ENCODE measurements around the gene ANXA11. TPM values are rescaled to one million over a fixed set of nuclear protein-coding genes. Genes with fewer than 3 reads are reported as not detected.
"Not testable (repeated sequence)": the region's sequence is repeated elsewhere in the genome, so short reads cannot be mapped to it uniquely, and the experiment has no call there.

ANXA11 gene
- total RNA-seq, 1 experiment from 2014 or later, result 181 TPM

DNA sequence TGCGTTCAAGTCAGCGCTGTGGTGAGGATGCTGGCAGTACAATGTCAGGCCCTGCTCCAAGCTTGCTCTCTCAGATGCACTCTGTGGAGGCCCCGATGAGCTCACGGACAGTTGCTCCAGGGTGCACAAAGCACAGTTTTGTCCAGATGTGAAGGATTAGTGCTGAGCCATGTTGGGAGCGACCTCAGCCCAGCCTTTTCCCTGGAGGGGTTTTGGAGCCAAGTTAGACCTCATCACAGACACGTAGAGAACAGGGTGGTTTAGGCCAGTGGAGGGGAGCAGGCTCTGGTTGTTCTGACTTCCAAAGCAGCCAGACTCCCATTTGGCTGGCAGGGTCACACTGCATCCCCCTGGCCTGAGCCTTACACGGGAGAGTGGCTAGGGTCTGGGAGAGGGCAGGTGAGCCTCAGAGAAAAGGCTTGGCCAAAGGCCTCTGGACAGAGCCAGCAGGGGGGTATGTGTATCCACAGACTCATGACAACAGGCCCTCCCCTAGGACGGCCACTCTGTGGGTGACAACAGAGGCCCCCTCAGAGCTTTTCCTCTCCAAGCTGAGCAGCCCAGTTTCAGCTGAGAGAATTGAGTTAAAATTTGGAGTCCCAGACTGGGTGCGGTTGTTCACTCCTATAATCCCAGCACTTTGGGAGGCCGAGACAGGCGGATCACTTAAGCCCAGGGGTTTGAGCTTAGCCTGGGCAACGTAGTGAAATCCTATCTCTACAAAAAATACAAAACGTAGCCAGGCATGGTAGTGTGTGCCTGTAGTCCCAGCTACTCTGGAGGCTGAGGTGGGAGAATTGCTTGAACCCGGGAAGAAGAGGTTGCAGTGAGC is 68.1 kb downstream of the ANXA11 start:
- CTCF ChIA-PET, result interaction anchor here (0.7 kb wide), 1 partner anchor 75 kb away, joined by 3 read pairs; no protein-coding TSS in a partner anchor
- Histone ChIP-seq H3K9ac (ENCODE audit: low read length) (no peak overlapping the region), H3K4me1 (ENCODE audit: control insufficient read depth in 1 of 2, insufficient read depth in 2 of 2, low read length in 2 of 2) (peaks cover 0 to 2% of the 10 kb centered on the region in 2 experiments; a peak in 1 of 4 replicates), H3K36me3 (ENCODE audit: control insufficient read depth in 1 of 2, insufficient read depth in 2 of 2, low read length in 2 of 2) (no peaks in the 10 kb centered on the region), H3K4me2 (ENCODE audit: low read length) (no peak overlapping the region), H3K79me2 (ENCODE audit: insufficient read depth, low read length) (no peaks in the 10 kb centered on the region), H3K27ac (ENCODE audit: low read depth, low read length) (no peak overlapping the region), H3K9me2 (ENCODE audit: insufficient read depth) (no peaks in the 10 kb centered on the region), H4K20me1 (ENCODE audit: insufficient read depth) (no peaks in the 10 kb centered on the region), H2AFZ (ENCODE audit: low read depth, low read length, poor library complexity, severe bottlenecking) (no peak overlapping the region), H3K4me3 (replicated peaks in 1 of 2; ENCODE audit: low read depth in 1 of 2, low read length in 2 of 2) (no peak overlapping the region), H3K27me3 (ENCODE audit: insufficient read depth, low read length) (no peaks in the 10 kb centered on the region), H3K9me3 (ENCODE audit: control insufficient read depth in 1 of 2, insufficient read depth in 1 of 2, low read depth in 1 of 2, low read length in 2 of 2) (no peaks in the 10 kb centered on the region)
- DNase-seq (ENCODE audit: low read depth, low spot score), result no peak
- POLR2A ChIA-PET, result no interaction called here
- no TSS peak for BruUV-seq (replicated peaks)
- RAD21 ChIA-PET (ENCODE audit: low non-redundant PET in 1 of 2, low total read pairs in 2 of 2, uncharacterized antibody in 2 of 2, unreplicated experiment in 2 of 2), result no interaction called here
- intact Hi-C loops (cut with micrococcal nuclease), result no loop called here
- TF ChIP-seq FOSL1 (IDR thresholded peaks at IDR 0.05; ENCODE audit: low read depth) (no peak), CBX3 (IDR thresholded peaks at IDR 0.05; ENCODE audit: low read depth) (no peak), CEBPB (IDR thresholded peaks at IDR 0.05; ENCODE audit: low read depth) (no peak)
- TF ChIP-seq, protein P1, sequence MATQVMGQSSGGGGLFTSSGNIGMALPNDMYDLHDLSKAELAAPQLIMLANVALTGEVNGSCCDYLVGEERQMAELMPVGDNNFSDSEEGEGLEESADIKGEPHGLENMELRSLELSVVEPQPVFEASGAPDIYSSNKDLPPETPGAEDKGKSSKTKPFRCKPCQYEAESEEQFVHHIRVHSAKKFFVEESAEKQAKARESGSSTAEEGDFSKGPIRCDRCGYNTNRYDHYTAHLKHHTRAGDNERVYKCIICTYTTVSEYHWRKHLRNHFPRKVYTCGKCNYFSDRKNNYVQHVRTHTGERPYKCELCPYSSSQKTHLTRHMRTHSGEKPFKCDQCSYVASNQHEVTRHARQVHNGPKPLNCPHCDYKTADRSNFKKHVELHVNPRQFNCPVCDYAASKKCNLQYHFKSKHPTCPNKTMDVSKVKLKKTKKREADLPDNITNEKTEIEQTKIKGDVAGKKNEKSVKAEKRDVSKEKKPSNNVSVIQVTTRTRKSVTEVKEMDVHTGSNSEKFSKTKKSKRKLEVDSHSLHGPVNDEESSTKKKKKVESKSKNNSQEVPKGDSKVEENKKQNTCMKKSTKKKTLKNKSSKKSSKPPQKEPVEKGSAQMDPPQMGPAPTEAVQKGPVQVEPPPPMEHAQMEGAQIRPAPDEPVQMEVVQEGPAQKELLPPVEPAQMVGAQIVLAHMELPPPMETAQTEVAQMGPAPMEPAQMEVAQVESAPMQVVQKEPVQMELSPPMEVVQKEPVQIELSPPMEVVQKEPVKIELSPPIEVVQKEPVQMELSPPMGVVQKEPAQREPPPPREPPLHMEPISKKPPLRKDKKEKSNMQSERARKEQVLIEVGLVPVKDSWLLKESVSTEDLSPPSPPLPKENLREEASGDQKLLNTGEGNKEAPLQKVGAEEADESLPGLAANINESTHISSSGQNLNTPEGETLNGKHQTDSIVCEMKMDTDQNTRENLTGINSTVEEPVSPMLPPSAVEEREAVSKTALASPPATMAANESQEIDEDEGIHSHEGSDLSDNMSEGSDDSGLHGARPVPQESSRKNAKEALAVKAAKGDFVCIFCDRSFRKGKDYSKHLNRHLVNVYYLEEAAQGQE (IDR thresholded peaks at IDR 0.05; ENCODE audit: low read depth), result no peak
- no peak for ATAC-seq

DNA sequence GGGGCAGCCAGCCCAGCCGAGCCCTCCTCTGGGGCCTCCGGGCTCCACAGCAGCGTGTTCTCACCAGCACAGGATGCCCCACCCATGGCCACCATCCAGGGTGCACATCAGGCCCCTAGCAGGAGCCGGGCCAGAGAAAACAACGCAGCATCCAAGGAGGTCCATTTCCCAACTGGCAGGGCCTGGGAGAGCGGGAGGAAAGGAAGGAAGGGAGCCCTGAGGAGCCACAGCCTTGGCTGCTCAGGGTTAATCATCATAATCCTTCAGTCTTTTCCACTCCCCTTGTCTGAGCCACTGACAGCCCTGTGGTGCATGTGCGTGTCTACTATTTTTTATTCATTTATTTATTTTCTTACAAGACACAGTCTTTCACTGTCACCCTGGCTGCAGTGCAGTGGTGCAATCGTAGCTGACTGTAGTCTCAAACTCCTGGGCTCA is 69.2 kb downstream of the ANXA11 start:
- peak; percentile 65 for ATAC-seq
- ChIA-PET POLR2A (no interaction called here), CTCF (no interaction called here)

DNA sequence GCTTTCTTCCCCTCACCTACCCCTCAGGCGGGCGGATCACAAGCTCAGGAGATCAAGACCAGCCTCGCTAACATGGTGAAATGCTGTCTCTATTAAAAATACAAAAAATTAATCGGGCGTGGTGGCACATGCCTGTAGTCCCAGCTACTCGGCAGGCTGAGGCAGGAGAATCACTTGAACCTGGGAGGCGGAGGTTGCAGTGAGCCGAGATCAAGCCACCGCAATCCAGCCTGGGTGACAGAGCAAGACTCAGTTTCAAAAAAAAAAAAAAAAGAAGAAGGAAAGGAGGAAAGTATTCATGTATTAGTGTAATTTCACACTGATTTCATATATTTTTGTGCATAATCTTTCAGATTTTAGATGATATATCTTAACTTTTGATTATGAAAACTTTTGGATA is 71.7 kb downstream of the ANXA11 start:
- H3K27me3 ChIP-seq (ENCODE audit: insufficient read depth, low read length); intact Hi-C loops (cut with micrococcal nuclease); POLR2A ChIA-PET; H3K4me3 ChIP-seq (replicated peaks in 1 of 2; ENCODE audit: low read depth in 1 of 2, low read length in 2 of 2); H3K4me1 ChIP-seq (ENCODE audit: control insufficient read depth in 1 of 2, insufficient read depth in 2 of 2, low read length in 2 of 2); H3K4me2 ChIP-seq (ENCODE audit: low read length); H3K9me3 ChIP-seq (ENCODE audit: control insufficient read depth in 1 of 2, insufficient read depth in 1 of 2, low read depth in 1 of 2, low read length in 2 of 2); H3K27ac ChIP-seq (ENCODE audit: low read depth, low read length); RAD21 ChIA-PET (ENCODE audit: low non-redundant PET in 1 of 2, low total read pairs in 2 of 2, uncharacterized antibody in 2 of 2, unreplicated experiment in 2 of 2); H4K20me1 ChIP-seq (ENCODE audit: insufficient read depth); H3K79me2 ChIP-seq (ENCODE audit: insufficient read depth, low read length); DNase-seq (ENCODE audit: low read depth, low spot score); ATAC-seq; BruUV-seq (replicated peaks); H2AFZ ChIP-seq (ENCODE audit: low read depth, low read length, poor library complexity, severe bottlenecking); H3K9me2 ChIP-seq (ENCODE audit: insufficient read depth); H3K36me3 ChIP-seq (ENCODE audit: control insufficient read depth in 1 of 2, insufficient read depth in 2 of 2, low read length in 2 of 2); H3K9ac ChIP-seq (ENCODE audit: low read length): not testable (repeated sequence)
- CTCF ChIA-PET, result interaction anchor here (0.8 kb wide), 1 partner anchor 10 kb away, joined by 3 read pairs; no protein-coding TSS in a partner anchor

More for the DNA sequence above, 69.2 kb downstream of the ANXA11 start:
- TF ChIP-seq EZH2 (IDR thresholded peaks at IDR 0.05) (no peak), CBX3 (IDR thresholded peaks at IDR 0.05; ENCODE audit: low read depth) (no peak), POLR2AphosphoS5 (IDR thresholded peaks at IDR 0.05; ENCODE audit: low read depth, low read length) (no peak)
- Histone ChIP-seq H3K27ac (ENCODE audit: low read depth, low read length) (no peak overlapping the region), H3K4me2 (ENCODE audit: low read length) (no peak overlapping the region), H3K36me3 (ENCODE audit: control insufficient read depth in 1 of 2, insufficient read depth in 2 of 2, low read length in 2 of 2) (no peaks in the 10 kb centered on the region), H3K9ac (ENCODE audit: low read length) (no peak overlapping the region), H3K4me1 (ENCODE audit: control insufficient read depth in 1 of 2, insufficient read depth in 2 of 2, low read length in 2 of 2) (peaks cover 2 to 4% of the 10 kb centered on the region in 2 experiments; a peak in 2 of 4 replicates), H3K79me2 (ENCODE audit: insufficient read depth, low read length) (no peaks in the 10 kb centered on the region), H3K9me3 (ENCODE audit: control insufficient read depth in 1 of 2, insufficient read depth in 1 of 2, low read depth in 1 of 2, low read length in 2 of 2) (no peaks in the 10 kb centered on the region), H2AFZ (ENCODE audit: low read depth, low read length, poor library complexity, severe bottlenecking) (no peak overlapping the region), H3K9me2 (ENCODE audit: insufficient read depth) (no peaks in the 10 kb centered on the region), H3K4me3 (replicated peaks in 1 of 2; ENCODE audit: low read depth in 1 of 2, low read length in 2 of 2) (no peak overlapping the region), H3K27me3 (ENCODE audit: insufficient read depth, low read length) (no peaks in the 10 kb centered on the region), H4K20me1 (ENCODE audit: insufficient read depth) (no peaks in the 10 kb centered on the region)
- no TSS peak for BruUV-seq (replicated peaks)
- DNase-seq (ENCODE audit: low read depth, low spot score), result no peak
- RAD21 ChIA-PET (ENCODE audit: low non-redundant PET in 1 of 2, low total read pairs in 2 of 2, uncharacterized antibody in 2 of 2, unreplicated experiment in 2 of 2), result no interaction called here
- intact Hi-C loops (cut with micrococcal nuclease), result no loop called here

Measured in HCT116 (cell line).